ENCODE data around the gene MAGED1.

DNA sequence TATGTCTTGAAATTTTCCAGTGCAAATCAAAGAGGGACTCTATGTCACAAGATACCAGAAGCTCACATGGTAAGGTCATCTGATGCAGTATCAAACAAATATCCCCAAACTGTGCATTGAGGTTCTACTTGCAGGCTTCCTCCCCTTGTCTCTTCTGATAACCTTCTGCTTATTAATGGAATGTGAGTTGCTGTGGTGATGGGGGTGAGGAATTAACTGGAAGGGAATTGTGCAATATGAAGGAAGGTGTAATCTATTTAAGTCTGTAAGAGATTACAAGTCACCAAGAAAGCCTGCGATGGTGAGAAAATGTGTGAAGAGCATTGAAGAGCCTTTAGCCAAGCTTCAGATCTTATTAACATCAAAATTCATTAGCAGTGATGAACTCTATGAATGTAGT, 15.4 kb upstream of the MAGED1 start:
- TF ChIP-seq, protein P1, sequence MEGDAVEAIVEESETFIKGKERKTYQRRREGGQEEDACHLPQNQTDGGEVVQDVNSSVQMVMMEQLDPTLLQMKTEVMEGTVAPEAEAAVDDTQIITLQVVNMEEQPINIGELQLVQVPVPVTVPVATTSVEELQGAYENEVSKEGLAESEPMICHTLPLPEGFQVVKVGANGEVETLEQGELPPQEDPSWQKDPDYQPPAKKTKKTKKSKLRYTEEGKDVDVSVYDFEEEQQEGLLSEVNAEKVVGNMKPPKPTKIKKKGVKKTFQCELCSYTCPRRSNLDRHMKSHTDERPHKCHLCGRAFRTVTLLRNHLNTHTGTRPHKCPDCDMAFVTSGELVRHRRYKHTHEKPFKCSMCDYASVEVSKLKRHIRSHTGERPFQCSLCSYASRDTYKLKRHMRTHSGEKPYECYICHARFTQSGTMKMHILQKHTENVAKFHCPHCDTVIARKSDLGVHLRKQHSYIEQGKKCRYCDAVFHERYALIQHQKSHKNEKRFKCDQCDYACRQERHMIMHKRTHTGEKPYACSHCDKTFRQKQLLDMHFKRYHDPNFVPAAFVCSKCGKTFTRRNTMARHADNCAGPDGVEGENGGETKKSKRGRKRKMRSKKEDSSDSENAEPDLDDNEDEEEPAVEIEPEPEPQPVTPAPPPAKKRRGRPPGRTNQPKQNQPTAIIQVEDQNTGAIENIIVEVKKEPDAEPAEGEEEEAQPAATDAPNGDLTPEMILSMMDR (conservative IDR thresholded peaks at IDR 0.05; ENCODE audit: low read length), result no peak
- TF ChIP-seq EZH2phosphoT487 (IDR thresholded peaks at IDR 0.05; ENCODE audit: borderline replicate concordance, low read depth, low read length), result no peak
